Right lung (tissue), 5 donors: ENCODE data around the gene BABAM1. TPM values are rescaled to one million over a fixed set of nuclear protein-coding genes. Genes with fewer than 3 reads are reported as not detected.

Source experiments
- DNase-seq, 2 donors: peaks; one replicate each; pipeline ENCODE4 v3.0.0-alpha.2; 2013
- polyA plus RNA-seq, 5 donors: library from polyadenylated mRNA; unstranded; fragments of 120-200 nt; gene quantifications; one replicate each; pipeline versions ENCODE4 v1.2.1 to v1.2.3, GENCODE V29; 2013; ENCODE audit warnings: inconsistent platforms in 1 of 5, low replicate concordance in 1 of 5; ENCODE audit not compliant: insufficient read length in 5 of 5, insufficient read depth in 1 of 5

Gene BABAM1
- polyA plus RNA-seq, 5 donors: 103 to 116 (median 106) TPM

DNA sequence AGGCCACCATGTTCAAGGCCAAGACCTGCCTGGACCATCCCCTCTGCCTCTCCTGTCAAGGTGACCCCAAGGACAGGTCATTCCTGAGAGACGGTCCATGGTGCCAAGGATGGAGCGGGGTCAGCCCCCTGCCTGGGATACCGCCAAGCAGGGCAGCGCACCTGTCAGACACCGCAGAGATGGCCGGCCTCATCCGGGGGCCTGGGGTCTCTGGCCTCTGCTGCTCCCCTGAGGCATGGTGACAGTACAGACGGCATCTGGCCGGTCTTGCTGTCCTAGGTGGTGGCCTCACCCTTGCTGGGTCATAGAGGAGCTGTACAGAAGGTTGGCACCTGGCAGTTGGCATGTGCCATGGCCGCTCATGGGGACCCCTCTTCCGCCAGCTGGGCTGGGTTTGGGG is 53.2 kb downstream of the BABAM1 start:
- no peak for DNase-seq

DNA sequence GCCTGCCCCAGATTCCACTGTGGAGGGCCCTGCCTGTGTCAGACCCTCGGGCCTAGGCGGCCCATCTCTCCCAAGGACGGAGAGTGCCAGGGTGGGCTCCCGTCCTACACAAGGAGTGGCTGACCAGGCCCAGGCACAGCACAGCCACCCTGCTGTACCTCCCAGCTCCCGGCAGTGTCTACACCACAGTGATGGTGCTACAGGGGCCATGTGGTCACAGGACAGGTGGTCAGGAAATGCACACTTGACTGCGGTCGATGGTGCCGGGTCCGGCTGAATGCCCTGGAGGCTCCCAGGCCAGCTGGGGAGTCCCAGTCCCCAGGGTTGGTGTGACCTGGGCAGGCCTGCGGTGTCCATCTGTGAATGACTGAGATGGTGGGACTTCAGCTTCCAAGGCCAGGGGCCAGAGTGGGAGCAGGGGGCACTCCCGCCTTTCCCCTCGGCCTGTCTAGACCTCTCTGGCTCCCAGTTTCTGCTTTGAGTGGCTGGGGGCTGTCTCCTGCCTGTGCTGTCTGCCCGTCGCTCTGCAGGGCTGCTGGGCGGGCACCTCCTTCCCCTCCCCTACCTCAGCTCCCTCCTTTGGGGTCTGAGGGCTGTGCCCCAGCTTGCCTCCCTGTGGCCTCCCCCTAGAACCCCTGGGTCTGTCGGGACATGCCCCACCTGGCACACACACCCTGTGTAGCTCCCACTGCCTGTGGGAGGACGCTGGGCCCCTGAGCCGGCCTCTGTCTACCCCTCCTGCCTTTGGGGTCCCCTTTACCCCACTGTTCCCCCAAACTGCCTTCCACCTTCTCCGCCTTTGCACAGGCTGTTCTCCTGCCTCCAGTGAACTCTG is 54.6 kb downstream of the BABAM1 start:
- DNase-seq: no peak

DNA sequence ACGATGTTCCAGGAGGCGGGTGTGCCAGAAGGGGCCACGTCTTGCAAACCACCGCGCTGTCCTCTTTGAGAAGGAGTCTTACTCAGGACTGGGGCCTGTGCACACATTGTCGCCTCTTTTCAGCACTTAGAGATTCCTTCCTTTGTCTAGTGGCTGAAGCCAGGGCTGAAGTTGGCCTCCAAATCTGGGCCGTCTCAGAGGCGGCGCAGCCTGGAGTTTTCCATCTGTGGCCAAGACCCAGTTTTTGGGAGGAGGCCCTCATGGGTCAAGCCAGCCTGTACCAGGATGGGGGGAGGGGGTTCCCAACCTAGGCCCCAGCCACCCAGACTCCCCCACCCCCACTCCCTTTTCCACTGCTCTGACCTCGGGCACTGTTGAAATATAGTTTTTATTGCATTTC is 55.6 kb downstream of the BABAM1 start:
- no peak for DNase-seq

DNA sequence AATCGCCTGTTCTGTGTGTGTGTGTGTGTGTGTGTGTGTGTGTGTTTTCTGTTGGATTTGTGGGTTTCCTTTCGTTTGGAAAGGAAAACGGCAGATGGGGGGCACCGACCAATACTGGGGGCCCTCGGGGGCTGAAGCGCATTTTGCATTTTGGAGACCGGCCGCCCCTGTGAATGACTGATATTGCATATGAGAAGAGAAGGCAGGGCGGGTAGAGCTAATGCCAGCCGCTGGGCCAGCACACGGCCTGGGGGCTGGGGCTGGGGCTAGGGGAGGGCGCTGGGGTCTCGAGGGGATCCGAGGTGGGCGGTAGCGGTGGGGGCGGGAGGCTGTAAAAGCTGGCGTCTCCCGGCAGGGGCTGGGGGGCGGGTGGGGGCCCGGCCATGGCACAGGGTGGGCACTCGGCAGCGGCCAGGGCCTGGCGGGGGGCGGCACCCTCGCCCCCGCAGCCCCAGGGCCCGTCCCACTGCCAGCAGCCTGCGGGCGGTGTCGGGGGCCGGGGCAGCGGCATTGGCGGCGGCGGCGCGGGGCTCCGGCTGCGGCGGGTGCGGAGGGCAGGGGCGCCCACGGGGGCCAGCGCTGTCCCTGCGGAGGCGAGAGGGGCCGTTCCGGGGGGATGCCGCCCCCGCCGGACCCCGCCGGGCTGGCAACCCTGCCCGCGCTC is 56.2 kb downstream of the BABAM1 start:
- DNase-seq: no peak

DNA sequence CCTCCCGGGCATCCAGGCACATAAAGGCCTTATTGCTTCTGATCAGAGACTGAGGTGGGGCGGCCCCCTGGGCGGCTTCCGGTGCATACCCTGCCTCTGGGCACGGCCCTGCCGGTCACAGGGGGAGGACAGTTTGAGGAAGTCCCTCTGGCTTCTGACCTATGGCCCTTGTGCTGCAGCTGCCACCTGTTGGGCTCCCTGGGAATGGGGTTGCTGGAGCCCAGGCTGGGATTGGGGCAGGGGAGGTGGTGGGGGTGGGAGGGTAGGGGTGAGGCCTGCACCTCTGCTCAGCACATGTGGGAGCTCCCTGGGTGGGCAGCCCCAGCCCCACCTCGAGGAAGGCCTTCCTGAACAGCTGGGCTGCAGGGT is 56.7 kb downstream of the BABAM1 start:
- DNase-seq: no peak

DNA sequence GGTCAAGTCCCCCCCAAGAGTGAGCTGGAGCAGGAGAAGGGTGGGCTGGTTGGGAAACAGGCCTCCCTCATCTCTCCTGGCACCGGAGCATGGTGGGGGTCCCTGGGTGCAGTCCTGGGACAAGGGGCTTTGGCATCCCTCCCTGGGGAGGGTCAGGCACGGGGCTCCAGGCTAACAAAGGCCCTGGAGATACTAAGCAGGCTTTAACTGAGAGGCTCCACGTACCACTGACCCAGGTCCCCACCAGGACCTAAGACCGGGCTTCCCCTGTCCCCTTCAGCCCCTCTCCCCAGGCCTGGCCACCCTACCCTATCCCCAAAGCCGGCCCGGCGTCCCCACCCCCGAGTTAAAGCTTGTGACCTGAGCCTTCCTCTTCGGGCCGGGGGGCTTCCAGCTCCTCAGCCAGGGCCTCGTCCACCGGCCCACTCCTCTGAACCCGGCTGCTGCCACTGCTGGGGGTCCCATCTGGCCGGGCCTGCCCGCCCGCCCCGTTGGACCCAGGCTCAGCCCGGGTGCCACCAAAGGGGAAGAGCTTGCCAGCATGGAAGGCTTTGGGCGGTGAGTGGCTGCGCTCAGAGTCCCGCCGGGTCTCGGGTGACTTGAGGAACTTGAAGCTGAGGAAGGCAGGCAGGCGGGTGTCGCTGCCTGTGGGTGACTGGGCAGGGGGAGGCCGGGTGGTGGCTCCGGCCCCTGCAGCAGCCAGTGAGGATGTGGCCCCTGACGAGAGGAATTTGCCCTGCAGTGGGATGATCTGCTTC is 57.3 kb downstream of the BABAM1 start:
- no peak for DNase-seq

DNA sequence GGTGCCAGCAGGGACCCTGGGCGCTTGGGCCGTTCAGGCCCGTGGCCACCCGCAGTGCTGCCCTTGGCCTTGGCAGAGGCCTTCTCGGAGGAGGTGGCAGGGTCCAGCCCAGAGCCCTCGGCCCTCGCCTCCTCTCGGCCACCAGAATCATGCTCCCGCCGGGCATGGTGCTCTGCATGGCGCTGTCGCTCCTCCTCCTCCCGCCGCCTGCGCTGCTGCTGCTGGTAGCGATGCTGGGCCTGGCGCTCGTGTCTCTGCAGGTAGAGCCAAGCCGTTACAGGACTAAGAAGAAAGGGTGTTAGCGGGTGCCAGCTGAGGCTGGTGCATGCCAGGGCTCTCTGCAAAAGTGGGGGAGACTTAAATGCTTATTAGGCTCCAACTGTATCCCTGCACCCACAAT is 57.9 kb downstream of the BABAM1 start:
- no peak for DNase-seq

DNA sequence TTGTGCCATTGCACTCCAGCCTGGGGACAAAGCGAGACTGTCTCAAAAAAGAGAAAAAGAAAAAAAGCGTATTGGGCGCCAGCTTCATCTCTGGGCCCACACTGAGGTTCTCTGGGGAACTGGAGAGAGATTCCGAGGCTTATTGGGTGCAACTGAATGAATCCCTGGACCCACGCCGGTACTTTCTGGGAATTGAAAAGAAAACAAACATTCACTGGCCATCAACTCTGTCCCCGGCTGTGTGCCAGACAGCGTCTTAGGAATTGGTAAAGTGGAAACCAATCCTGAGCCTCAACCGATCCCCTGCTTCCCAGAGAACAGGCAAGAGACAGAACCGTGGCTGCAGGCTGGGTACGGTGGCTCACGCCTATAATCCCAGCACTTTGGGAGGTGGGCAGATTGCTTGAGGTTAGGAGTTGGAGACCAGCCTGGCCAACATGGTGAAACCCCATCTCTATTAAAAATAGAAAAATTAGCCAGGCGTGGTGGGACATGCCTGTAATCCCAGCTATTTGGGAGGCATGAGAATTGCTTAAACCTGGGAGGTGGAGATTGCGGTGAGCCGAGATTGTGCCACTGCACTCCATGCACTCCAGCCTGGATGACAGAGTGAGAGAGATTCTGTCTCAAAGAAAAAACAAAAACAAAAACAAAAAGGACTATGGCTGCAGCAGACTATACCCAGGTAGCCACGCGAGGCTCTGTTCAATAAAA is 58.8 kb downstream of the BABAM1 start:
- DNase-seq: no peak

DNA sequence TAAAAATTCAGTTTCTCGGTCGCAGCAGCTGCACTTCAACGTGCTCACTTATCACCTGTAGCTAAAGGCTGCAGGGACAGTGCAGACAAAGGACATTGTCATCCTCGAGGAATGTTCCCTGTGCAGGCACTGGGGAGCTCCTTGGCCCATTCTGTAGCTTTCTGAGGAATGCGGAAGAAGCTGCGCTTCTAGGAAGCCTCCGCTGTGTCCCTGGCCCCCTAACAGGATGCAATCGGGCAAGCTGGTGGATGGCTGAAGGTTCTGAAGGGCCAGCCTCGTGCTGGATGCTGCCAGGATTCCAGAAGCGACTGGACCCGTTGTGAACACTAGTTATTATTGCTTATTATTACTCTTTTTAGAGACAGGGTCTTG is 59.3 kb downstream of the BABAM1 start:
- DNase-seq: no peak

DNA sequence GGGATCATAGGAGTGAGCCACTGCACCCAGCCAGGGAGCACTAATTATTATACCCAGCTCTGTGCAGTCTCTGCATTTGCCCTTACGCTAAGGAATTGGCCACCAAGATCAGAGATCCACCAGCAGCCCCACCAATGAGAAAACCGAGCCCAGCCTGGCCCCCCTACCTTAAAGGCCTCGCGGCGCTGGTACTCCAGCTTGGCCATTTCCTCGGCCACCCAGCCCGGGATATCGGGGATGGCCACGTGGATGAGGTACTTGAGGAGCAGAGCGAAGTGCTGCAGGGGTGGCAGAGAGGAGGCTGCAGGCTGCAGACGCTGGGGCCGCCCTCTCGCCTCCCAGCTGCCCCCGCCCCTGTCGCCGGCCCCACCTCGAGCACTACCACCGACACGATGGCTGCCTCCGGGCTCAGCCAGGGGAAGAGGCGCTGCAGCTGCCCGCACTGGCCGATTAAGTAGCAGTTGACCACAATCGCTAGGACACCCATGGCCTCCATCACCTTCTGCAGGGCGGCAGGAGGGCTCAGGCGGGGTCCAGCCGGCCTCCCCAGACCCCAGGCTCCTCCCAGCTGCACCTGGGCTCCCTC is 59.9 kb downstream of the BABAM1 start:
- no peak for DNase-seq

DNA sequence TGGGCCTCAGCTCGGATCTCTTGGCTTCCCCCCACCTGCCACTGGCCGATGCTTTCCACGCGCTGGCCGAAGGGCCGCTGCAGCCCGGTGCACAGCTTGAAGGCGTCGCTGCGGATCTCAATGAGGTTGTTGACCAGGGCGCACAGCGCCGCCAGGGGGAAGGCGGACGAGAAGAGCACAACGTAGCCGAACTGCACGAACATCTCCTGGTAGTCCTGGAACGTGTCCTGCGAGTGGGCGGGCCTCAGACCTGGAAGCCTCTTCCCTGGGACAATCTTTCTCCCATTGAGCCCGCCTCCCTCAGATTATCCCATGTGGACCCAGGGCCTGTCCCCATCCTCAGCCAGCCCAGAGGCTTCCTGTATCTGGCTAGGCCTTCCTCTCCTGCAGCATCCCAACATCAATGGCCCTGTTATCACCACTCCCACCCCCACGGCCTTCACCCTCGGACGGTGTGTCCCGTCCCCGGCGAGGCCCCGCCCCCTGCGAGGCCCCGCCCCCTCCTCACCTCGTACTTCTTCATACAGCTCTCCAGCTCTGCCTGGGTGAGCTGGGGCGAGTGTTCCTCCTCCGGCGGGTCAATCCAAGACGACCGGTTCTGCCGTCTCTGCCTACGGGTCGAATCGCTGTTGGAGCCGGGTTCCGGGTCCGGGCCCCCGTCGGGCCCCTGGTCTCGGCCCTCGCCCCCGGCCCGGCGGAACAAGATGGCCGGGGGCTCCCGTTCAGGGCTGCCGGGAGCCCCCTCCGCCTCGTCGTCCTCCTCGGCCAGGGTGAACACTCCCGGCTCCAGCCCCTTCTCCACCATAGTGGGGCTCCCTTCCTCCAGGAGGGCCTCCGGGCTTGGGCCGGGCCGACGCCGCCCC is 60.6 kb downstream of the BABAM1 start:
- DNase-seq: peak in 1 of 2 donors; percentile 29

Other genes starting within 250 kb of the BABAM1 start
- gene CPAMD8, start 240.6 kb upstream of the BABAM1 start, polyA plus RNA-seq: 10 to 100 TPM; 52.7 to 89.9 (median 62.8) TPM
- gene HAUS8, start 192.0 kb upstream of the BABAM1 start, polyA plus RNA-seq: 10 to 100 TPM; 11.1 to 16.7 (median 13.4) TPM
- 10 to 100 TPM; 43.6 to 64.8 (median 55.6) TPM for gene MYO9B, start 191.7 kb upstream of the BABAM1 start, polyA plus RNA-seq
- 10 to 100 TPM; 28.0 to 44.7 (median 33.5) TPM for gene USE1, start 52.1 kb upstream of the BABAM1 start, polyA plus RNA-seq
- gene OCEL1, start 41.2 kb upstream of the BABAM1 start, polyA plus RNA-seq: 10 to 100 TPM; 10.7 to 22.8 (median 12.0) TPM
- gene NR2F6, start 21.5 kb upstream of the BABAM1 start, polyA plus RNA-seq: 10 to 100 TPM; 19.8 to 46.6 (median 24.9) TPM
- gene USHBP1, start 2.7 kb upstream of the BABAM1 start, polyA plus RNA-seq: 10 to 100 TPM in 3 of 5 donors, 1 to 10 TPM in 2; 9.2 to 12.0 (median 10.3) TPM
- gene ANKLE1, start 14.5 kb downstream of the BABAM1 start, polyA plus RNA-seq: 1 to 10 TPM; 1.3 to 2.2 (median 1.8) TPM
- 10 to 100 TPM in 3 of 5 donors, 1 to 10 TPM in 2; 5.9 to 15.2 (median 10.4) TPM for gene ABHD8, start 36.0 kb downstream of the BABAM1 start, polyA plus RNA-seq
- 10 to 100 TPM; 31.0 to 52.5 (median 36.6) TPM for gene MRPL34, start 38.4 kb downstream of the BABAM1 start, polyA plus RNA-seq
- 10 to 100 TPM; 27.5 to 40.6 (median 30.2) TPM for gene DDA1, start 42.1 kb downstream of the BABAM1 start, polyA plus RNA-seq
- gene ANO8, start 67.4 kb downstream of the BABAM1 start, polyA plus RNA-seq: 10 to 100 TPM in 3 of 5 donors, 1 to 10 TPM in 2; 8.1 to 13.0 (median 11.9) TPM
- 10 to 100 TPM; 18.1 to 29.1 (median 23.0) TPM for gene GTPBP3, start 70.1 kb downstream of the BABAM1 start, polyA plus RNA-seq
- gene PLVAP, start 109.9 kb downstream of the BABAM1 start, polyA plus RNA-seq: 10 to 100 TPM; 10.1 to 24.4 (median 19.6) TPM
- under 1 TPM in 4 of 5 donors, not detected in 1; 0.13 to 0.27 (median 0.21) TPM for gene CCDC194, start 126.8 kb downstream of the BABAM1 start, polyA plus RNA-seq
- gene BST2, start 138.2 kb downstream of the BABAM1 start, polyA plus RNA-seq: 10 to 100 TPM; 15.2 to 21.7 (median 17.8) TPM
- gene MVB12A, start 152.6 kb downstream of the BABAM1 start, polyA plus RNA-seq: 10 to 100 TPM; 38.1 to 73.5 (median 48.8) TPM
- gene TMEM221, start 181.2 kb downstream of the BABAM1 start, polyA plus RNA-seq: 1 to 10 TPM; 1.2 to 2.7 (median 1.7) TPM
- gene NXNL1, start 193.5 kb downstream of the BABAM1 start, polyA plus RNA-seq: under 1 TPM in 2 of 5 donors, not detected in 3; 0.11 to 0.26 TPM
- 10 to 100 TPM; 17.0 to 28.4 (median 25.1) TPM for gene SLC27A1, start 203.1 kb downstream of the BABAM1 start, polyA plus RNA-seq
- gene PGLS, start 244.2 kb downstream of the BABAM1 start, polyA plus RNA-seq: 100 to 1,000 TPM in 1 of 5 donors, 10 to 100 TPM in 4; 55.1 to 105 (median 65.2) TPM